Fibroblast of upper back skin (primary cell): ENCODE measurements around the gene PRIMPOL.
"Not testable (repeated sequence)": the region's sequence is repeated elsewhere in the genome, so short reads cannot be mapped to it uniquely, and the experiment has no call there.

Experiments used
- DNase-seq: peaks from one replicate; pipeline ENCODE4 v3.0.0-alpha.2; 2013

The PRIMPOL gene, protein sequence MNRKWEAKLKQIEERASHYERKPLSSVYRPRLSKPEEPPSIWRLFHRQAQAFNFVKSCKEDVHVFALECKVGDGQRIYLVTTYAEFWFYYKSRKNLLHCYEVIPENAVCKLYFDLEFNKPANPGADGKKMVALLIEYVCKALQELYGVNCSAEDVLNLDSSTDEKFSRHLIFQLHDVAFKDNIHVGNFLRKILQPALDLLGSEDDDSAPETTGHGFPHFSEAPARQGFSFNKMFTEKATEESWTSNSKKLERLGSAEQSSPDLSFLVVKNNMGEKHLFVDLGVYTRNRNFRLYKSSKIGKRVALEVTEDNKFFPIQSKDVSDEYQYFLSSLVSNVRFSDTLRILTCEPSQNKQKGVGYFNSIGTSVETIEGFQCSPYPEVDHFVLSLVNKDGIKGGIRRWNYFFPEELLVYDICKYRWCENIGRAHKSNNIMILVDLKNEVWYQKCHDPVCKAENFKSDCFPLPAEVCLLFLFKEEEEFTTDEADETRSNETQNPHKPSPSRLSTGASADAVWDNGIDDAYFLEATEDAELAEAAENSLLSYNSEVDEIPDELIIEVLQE

DNA sequence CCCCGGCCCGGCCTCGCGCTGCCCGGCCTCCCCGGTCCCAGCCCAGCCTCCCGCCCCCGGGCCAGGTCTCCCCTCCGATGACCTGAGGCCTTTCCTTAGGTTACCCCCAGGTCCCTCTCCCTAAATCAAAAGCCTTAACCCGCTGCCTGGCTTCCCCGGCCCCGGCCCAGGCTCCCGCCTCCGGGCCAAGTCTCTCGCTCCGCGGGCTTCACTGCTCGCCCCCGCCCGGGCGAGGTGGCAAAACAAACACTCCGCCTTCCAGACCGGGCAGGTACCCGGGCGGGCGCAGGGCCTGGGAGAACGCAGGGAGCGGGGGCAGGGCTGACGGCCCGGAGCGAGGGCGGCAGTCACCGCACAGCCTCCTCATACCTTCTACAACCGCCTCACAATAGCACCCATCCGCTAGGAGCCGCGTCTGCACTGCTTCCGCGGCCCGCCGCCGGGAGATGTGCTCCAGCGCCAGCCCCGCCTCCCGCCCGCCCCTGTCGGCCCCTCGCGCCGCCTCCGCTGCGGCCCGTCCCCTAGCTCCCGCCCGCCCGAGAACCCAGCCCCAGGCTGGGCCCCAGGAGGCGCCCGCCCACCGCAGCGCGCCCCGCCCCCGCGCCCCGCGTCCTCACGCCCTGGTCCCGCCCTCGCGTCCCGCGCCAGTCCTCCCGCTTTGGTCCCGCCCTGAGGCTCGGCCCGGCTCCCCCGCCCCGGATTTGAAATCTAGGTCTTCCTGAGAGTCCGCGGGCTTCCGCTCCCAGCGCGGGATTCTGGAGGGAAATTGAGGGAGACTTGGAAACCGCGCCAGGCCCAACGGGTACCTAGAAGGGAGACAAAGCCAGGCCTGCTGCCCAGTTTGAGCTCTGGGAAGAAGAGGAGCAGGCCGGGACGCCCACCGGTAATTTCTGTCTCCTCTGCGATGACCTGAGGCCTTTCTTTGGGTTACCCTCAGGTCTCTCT, at the start of gene PRIMPOL, which contains the start of gene CASP3:
TSS of gene PRIMPOL (plus strand) at position 713 of the 945 bp plus-strand sequence. CDS start 7,403 bp downstream, outside the sequence.
TSS of gene CASP3 (minus strand) at position 422 of the 945 bp plus-strand sequence. CDS start 10,994 bp downstream, outside the sequence.
- peak; percentile 95 for DNase-seq

DNA sequence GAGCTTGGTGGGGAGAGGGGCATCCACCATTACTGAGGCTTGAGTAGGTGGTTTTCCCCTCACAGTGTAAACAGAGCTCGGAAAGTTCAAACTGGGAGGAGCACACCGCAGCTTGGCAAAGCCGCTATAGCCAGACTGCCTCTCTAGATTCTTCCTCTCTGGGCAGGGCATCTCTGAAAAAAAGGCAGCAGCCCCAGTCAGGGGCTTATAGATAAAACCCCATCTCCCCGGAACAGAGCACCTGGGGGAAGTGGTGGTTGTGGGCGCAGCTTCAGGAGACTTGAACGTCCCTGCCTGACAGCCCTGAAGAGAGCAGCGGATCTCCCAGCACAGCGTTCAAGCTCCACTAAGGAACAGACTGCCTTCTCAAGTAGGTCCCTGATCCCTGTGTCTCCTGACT, 48.6 kb upstream of the PRIMPOL start:
- DNase-seq: not testable (repeated sequence)

DNA sequence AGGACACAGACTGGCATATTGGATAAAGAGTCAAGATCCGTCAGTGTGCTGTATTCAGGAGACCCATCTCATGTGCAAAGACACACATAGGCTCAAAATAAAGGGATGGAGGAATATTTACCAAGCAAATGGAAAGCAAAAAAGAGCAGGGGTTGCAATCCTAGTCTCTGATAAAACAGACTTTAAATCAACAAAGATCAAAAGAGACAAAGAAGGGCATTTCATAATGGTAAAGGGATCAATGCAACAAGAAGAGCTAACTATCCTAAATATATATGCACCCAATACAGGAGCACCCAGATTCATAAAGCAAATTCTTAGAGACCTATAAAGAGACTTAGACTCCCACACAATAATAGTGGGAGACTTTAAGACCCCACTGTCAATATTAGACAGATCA, 46.7 kb upstream of the PRIMPOL start:
- not testable (repeated sequence) for DNase-seq

DNA sequence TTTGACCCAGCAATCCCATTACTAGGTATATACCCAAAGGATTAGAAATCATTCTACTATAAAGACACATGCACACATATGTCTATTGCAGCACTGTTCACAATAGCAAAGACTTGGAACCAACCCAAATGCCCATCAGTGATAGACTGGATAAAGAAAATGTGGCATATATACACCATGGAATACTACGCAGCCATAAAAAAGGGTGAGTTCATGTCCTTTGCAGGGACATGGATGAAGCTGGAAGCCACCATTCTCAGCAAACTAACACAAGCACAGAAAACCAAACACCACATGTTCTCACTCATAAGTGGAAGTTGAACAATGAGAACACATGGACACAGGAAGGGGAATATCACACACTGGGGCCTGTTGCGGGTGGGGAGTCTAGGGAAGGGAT, 42.1 kb upstream of the PRIMPOL start:
- not testable (repeated sequence) for DNase-seq

DNA sequence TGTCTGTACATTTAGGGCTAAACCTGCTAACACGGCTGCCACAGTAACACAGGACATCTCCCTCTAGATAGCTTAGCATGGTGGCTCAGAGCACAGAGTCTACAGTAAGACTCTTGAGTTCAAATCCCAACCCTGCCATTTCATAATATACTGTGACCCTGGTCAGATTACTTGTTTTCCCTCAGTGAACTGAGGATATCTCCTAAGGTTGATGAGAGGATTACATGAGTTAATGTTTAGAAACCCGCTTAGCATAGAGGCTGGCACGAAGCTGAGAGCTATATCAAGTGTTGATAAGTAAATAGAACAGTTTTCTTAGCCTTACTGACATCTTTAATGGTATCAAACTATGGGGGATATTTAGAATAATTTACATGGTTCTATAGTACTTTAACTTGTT, 37.5 kb upstream of the PRIMPOL start:
- DNase-seq: no peak

DNA sequence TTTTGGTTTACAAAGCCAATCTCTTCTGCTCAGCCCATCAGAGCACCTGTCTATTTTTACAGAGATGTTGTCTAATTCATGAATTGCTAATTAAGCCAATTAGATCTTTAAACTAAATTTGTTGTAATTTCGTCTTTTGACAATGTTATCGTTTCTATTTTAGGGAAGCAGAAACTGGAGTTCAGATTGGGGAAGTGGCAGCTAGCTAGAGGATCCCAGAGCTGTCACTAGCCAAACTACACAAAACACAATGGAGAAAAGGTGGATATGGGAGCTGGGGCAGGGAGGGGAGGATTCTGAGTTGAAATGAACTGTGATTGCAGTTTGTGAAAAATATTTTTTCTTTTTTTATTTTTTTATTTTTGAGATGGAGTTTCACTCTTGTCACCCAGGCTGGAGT, 36.1 kb upstream of the PRIMPOL start:
- no peak for DNase-seq

DNA sequence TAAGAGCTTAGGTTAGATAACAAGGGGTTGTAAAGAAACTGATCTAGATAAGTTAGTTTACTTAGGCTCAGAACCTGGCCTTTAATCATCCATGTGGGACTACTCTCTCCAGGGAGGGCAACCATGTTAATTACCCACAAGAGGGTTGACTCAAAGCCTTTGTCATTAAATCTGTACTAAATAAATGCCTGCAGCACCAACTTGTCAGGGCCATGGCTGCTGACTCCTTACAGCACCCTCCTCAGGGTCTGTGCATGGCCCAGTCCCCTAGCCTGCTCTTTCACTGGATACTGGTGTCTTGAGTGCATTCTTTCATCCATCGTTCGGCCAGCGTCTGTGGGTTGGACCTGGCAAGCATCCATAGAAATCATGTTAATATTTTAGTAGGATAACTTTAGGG, 35.0 kb upstream of the PRIMPOL start:
- no peak for DNase-seq

DNA sequence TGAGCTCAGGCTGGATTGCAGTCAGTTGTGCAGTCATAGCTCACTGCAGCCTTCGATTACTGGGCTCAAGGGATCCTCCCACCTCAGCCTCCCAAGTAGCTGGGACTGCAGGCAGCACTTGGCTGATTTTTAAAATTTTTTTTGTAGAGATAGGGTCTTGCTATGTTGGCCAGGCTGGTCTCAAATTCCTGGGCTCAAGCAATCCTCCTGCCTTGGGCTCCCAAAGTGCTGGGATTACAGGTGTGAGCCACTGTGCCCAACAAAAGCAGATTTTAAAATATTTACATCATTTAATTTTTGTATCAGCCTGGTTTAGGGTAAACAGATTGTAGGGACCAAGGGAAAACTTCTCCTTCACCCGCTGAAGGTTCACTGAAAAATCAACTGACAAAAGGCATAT, 33.4 kb upstream of the PRIMPOL start:
- not testable (repeated sequence) for DNase-seq

DNA sequence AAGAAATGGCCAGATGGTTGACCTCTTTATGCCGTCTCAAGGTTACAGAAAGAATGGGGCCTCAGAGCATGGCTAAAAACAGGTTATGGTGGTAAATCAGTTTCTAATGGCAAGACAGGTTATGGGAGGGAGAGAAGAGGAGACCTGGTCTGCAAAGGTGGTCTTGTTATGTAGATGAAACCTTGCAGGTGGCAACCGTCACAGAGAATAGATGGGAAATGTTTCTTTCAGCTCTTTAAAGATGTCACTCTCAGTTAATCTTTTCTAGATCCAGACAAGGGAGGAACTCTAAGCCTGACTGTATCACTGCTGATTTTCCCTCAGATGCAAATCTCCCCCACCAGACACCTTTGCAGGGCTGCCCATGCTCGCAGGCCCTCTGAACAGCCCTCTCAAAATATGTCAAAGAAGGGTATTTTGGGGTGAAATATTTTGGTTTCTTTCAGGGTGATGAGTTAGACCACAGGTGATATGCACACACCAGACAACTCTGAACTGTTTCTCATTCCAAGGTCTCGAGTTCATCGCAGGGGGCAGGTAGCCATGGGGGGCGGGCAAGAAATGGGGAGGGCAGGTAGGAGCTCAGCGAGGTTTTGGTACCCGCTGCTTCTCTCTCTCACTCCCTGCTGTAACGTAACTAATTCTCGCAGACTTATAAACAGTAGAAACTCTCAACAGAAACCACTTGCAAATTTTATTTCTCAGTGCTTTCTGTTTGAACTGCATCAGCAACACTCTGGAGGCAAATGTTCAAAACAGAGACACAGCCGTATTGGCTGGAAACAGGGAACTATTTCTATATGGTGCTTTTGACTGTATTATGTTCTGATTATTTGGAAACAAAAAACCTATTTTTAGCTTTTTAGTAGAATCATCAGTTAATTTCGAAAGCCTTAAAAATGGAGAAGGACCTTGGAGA, 32.6 kb upstream of the PRIMPOL start:
- DNase-seq: no peak

DNA sequence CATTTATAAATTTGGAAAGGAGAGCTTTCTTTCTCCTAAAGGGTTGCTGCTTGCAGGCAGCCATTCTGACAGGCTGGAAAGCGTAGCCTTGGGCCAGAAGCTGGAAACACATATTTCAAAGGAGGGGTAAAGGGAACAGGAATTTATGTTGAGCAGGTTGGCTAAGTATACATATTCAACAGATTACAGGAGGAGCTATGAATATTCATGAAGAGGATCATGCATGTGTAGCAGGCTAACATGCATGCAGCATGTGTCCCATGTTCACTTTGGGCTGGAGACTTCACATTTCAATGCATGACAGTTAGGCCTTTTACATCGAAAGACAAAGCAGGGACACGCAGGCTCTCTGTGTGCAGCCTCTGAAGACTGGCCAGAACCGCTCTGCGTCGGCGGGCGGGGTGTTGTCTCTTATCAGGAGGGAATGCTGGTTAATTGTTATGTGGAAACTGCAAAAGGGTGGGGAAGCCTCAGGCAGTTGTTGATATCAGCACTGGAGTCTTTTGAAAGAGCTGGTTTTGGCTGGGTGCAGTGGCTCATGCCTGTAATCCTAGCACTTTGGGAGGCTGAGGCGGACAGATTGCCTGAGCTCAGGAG, 31.8 kb upstream of the PRIMPOL start:
- DNase-seq: no peak

DNA sequence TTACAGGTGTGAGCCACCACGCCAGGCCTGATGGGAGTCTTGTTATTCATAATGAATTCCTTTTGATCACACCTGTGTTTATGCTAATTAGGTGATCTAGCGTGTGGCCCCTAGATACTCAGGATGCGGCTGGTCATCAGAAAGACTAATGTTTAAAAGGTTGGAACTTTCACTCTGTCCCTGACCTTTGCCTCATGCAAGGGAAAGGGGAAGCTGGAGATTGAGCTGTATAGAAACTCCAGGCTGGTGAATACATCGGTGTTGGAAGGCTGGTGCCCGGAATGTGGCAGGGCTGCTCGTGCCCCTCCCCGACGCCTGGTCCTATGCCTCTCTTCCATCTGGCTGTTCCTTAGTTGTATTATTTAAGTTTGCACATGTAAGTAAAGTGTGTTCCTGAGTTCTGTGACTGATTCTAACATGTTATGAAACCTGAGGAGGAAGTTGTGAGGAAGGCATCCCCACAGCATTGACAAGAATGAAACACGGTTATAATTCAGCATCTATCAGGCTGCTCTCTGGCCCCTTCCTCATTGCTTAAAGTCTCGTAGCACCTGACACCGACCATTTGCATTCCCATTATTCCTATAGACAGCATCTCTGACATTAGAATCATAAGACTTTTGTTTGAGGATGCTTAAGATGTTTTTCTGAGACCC, 29.2 kb upstream of the PRIMPOL start:
- no peak for DNase-seq

DNA sequence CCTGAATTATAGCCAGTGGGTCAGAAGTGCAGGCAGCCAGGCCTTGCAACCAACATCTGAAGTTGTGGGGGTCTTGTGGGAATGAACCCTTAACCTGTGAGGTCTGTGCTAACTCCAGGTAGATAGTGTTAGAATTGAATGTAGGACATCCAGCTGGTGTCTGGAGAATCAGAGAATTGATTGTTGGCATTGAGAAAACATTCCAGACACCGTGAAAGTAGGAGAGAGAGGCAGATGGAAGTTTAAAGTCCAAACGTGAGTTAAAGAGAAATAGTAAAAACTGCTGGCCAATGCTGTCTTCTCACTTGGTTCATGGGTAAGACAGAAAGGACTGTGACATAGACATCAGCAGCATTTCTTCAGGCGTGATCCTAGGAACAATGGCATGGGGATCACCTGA, 28.0 kb upstream of the PRIMPOL start:
- no peak for DNase-seq

DNA sequence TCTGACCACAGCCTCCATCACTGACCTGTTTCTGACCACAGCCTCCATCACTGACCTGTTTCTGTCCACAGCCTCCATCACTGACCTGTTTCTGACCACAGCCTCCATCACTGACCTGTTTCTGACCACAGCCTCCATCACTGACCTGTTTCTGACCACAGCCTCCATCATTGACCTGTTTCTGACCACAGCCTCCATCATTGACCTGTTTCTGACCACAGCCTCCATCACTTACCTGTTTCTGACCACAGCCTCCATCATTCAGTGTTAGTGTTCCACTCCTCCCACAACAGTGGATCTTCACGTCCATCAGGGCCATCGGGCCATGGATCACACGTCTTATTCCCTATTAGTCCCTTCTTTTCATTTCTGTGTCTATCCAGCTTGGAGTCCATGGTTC, 25.0 kb upstream of the PRIMPOL start:
- not testable (repeated sequence) for DNase-seq

DNA sequence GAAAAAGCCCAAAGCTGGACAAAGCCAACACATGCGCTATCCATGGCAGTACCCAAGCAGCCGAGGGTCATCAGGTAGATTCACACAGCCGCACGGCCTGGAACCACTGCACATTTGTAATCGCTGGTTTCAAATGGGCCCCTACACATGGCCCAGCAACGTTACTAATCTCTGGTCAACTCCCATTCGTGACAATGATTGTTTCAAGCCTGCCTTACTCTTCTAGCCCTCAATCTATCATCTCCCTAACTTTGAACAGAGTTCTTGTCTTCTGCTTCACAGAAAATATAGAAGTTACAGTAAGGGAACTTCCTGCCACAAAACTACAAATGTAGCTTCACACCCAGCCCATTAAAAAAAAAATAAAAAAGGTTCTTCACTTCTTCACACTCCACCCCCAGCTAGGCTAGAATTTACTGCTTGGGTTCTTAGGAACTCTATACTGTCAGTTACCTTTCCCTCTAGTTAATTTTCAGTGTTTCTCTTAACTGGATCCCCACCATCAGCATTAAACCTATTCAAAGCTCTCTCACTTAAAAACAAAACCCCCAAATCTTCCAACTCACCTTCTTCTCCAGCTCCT, 24.5 kb upstream of the PRIMPOL start:
- no peak for DNase-seq

DNA sequence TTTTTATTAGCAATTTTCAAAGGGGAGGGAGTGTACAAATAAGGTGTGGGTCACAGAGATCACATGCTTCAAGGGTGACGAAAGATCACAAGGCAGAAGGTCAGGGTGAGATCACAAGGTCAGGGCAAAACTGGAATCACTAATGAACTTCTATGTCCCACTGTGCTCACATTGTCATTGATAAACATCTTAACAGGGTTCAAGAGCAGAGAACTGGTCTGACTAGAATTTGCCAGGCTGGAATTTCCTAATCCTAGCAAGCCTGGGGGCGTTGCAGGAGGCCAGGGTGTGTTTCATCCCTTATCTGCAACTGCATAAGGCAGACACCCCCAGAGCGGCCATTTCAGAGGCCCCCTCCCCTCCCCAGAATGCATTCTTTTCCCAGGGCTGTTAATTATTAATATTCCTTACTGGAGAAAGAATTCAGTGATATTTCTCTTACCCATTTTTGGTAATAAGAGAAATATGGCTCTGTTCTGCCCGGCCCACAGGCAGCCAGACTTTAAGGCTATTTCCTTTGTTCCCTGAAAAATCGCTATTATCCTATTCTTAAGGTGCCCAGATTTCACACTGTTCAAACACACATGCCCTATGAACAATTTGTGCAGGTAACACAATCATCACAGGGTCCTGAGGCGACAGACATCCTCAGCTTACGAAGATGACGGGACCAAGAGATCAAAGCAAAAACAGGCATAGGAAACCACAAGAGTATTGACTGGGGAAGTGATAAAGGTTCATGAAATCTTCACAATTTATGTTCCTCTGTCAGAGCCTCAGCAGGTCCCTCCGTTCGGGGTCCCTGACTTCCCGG, 23.5 kb upstream of the PRIMPOL start:
- DNase-seq: not testable (repeated sequence)

DNA sequence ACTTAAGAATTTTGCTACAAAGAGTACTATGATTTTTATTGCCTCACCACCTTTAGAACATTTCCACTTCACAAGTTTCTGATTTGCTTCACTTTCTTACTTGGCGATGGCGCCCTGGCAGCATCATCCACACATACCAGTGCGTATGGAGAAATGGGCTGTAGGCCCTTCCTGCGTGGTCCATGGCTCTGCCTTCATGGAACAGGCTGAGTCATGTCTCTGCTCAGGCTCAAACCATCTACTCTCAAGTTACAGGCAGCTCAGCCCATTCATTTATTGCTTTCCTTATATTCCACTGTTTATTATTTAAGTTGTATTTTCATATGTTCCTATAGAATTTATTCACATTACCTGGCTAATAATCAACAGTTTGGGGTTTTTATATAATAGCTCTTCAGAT, 21.4 kb upstream of the PRIMPOL start:
- DNase-seq: no peak

DNA sequence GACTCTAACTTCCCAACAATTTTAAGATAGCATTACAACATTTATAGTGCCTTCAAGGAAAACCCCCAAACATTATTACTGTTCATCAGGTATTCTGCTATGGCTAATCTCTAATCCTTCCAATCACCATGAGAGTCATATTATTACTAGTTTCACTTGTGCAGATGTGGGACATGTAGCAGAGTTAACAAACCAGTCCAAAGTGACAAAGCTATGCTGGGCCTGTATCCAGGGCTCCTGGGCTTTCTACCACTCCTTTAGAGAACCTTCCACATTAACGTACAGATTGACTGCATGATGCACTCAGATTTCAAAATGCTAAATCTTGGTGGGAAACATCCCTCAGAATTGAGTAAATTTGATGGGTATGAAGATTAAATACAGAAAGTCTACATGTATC, 16.7 kb upstream of the PRIMPOL start:
- DNase-seq: no peak

DNA sequence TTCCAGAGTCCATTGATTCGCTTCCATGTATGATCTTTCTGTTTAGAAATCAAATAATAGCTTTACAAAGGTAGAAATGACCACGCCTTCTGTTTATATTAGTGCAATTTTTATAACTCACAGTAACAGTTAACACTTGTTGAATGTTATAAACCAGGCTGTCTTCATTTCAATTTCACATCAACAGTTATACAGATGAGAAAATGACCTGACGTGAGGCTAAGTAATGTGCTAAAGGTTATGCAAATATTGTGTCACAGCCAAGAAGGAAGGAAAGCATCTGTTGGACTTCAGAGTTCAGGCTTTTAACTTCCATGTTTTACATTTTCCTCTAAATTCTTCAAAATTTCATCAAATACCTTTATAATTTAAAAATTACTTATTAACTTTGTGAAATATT, 14.2 kb upstream of the PRIMPOL start:
- no peak for DNase-seq

DNA sequence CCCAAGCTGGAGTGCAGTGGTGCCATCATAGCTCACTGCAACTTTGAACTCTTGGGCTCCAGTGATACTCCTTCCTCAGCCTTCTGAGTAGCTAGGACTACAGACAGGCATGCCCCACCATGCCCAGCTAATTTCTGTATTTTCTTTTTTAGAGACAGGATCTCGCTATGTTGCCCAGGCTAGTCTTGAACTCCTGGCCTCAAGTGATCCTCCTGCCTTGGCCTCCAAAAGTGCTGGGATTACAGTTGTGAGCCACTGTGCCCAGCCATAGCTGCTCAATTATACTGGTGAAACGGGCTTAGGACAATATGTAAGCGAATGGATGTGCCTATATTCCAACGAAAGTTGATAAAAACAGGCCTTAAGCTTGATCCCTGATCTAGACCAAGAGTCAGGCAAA, 13.4 kb upstream of the PRIMPOL start:
- no peak for DNase-seq

DNA sequence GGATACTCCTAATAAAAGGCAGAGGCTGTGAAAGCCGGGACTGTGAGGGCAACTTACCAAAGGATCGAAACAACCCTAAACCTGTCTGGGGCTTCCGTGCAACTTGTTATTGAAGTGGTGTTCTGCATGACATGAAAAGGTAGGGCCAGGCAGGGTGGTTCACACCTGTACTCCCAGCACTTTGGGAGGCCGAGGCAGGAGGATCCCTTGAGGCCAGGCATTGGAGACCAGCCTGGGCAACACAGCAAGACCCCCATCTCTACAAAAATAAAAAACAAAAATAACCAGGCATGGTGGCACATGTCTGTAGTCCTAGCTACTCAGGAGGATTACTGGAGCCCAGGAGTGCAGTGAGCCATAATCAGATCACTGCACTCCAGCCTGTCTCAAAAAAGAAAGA, 12.6 kb upstream of the PRIMPOL start:
- DNase-seq: no peak
